ENCODE data around the gene IL36B.
"Not testable (repeated sequence)": the region's sequence is repeated elsewhere in the genome, so short reads cannot be mapped to it uniquely, and the experiment has no call there.

Gene IL36B

DNA sequence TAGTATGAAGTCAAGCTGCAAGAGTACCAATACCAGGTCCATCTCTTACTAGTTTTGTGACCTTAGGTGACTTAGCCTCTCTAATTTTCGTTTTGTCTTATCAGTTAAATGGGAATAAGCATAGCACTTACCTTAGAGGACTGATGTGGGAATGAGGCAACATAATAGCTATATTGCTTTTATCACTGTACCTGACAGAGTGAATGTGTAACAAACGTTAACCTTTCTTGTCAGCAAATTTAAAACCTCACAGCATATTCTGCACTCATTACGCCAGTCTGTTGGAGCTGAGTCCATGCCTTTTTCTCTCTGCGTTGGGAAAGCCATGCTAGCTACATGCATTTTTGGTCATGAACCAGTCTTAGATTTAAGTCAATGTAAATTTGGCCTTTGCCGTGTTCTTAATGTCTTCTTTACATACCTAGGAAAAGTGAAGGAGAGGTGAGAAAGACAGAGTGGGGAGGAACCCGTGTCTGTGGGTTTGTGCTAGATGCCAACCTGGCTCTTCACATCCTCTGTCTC lies at the start of gene IL36B:
TSS of gene IL36B (minus strand) at position 472 of the 522 bp plus-strand sequence.
- DNase-seq (ENCODE audit: low read depth), result no peak

DNA sequence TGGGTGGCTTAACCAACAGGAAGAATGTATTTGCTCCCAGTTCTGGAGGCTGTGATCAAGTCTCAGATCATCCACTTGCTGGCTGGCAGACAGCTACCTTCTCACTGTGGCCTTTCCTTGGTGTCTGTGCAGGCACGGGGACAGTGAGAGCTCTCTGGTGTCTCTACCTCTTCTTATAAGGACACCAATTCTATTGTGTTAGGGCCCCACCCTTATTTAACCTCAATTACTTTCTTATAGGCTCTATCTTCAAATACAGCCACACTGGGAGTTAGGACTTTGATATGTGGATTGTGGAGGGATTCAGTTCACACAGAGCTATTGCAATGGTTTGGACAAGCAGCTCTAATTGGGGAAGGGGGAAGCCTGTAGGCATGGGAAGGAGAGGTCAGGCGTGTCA lies 49.5 kb upstream of the IL36B start:
- no peak for DNase-seq (ENCODE audit: low read depth)

DNA sequence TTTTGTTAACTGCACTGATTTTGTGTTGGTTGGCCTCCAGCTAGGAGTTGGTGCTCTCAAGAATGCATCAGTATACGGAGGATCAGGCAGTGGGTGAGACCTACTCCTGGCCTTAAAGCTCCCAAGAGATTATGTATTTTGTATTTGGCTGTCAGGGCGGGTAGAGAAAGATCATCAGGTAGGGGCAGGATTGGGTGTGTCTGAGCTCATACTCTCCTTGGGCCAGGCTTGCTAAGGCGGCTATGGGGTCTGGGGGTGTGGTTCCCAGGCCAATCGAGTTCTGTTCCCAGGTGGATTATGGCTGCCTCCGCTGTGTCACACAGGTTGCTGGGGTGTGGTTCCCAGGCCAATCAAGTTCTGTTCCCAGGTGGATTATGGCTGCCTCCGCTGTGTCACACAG lies 45.9 kb upstream of the IL36B start:
- no peak for DNase-seq (ENCODE audit: low read depth)

- no peak for DNase-seq (ENCODE audit: low read depth)
Observed at GRCh38 chr2:113098041-113098440, 45.4 kb upstream of the IL36B start.

DNA sequence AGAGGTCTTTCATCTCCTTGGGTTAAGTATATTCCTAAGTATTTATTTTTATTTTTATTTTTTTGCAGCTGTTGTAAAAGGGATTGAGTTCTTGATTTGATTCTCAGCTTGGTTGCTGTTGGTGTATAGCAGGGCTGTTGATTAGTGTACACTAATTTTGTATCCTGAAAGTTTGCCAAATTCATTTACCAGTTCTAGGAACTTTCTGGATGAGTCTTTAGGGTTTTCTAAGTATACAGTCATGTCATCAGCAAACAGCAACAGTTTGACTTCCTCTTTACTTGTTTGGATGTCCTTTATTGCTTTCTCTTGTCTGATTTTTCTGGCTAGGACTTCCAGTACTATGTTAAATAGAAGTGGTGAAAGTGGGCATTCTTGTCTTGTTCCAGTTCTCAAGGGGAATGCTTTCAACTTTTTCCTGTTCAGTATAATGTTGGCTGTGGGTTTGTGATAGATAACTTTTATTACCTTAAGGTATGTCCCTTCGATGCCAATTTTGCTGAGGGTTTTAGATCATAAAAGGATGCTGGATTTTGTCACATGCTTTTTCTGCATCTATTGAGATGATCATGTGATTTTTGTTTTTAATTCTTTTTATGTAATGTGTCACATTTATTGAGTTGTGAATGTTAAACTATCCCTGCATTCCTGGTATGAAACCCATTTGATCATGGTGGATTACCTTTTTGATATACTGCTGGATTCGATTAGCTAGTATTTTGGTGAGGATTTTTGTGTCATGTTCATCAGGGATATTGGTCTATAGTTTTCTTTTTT lies 44.4 kb upstream of the IL36B start:
- DNase-seq (ENCODE audit: low read depth), result not testable (repeated sequence)

- DNase-seq (ENCODE audit: low read depth), result not testable (repeated sequence)
Observed at GRCh38 chr2:113096306-113096705, 43.6 kb upstream of the IL36B start.

DNA sequence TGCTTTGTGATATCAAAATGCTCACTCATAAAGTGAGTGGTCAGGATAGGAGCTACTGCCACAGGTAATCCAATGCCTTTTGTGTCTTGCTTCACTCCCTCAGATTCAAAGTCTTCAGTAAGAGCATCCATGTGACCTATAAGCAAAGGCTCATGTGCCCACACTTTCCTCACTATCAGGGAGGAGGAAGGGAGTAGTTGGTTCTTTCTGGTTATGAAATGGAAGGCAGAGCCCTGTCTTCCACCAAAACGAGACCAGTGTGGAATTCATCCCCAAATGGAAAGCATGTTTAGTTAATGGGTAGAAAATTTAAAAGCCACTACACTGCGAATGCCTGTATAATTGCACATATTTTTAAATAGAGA lies 40.9 kb upstream of the IL36B start:
- DNase-seq (ENCODE audit: low read depth), result no peak

DNA sequence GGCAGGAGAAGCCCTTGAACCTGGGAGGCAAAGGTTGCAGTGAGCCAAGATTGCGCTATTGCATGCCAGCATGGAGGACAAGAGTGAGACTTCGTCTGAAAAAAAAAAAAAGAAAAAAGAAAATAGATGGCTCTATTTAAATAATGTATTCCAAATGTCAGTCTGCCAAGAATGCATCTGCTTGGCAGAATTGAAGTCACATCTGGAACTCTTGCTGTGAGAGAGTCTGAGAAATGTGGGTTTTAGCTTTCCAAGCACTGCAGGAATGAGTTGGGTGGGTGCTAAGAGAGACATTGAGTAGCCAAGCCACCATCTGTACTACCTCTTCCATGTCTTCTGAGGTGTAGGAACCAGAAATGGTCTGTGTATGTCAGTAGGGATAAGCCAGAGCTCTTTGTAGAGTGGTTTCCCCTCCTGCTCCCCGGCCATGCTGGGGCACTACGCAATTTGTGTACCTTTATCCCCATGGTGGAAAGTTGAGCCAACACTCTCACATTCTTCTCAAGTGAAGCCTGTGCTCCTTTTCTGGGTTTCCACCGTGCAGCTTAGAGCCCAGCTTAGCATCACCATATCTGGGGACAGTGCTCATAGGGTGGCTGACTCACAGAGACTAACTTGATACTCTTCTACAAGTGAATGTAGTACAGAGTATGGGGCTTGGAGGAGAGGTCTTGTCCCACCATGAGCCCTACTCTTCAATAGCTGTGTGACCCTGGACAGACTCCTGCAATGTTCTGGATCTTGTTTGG lies 40.4 kb upstream of the IL36B start:
- DNase-seq (ENCODE audit: low read depth), result no peak

GRCh38 chr2:113091231-113091896 lies 38.7 kb upstream of the IL36B start:
- DNase-seq (ENCODE audit: low read depth), result no peak

- DNase-seq (ENCODE audit: low read depth), result no peak
Observed at GRCh38 chr2:113089916-113090315, 37.2 kb upstream of the IL36B start.

DNA sequence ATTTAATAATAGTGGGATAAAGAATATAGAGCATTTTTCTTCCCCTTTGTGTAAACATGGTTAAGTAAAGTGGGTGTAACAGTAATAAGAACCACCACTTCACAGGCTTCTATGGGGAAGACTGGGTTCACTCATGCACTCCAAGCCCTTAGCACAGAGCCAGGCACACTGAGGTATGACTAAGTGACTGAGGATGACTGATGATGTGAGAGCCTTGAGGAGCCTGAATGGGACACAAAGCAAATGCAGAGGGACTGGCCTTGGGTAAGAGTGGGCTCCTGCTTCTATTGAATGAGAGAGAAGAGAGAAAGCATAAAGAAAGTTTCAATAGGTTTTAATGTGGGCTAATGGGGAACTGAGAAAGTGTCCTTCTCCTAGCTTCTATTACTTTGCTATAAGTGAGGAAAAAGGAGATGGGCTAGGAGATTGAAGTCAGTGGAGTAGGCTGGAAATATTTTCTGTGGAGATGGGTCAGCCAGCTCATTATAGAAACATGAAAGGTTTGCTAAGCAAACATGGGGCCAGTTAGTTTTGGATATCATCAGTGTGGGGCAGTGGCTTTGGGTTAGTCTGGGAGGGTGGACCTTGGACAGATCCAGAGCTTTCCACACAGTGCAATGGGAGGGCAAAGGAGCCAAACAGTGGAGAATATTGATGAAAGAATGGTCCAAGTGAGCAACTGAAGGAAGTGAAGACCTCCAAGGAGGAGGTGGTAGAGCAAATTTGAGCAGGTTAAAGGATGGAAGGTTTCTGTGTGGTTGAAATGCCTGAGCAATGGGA lies 35.7 kb upstream of the IL36B start:
- no peak for DNase-seq (ENCODE audit: low read depth)

GRCh38 chr2:113085542-113085941 lies 32.9 kb upstream of the IL36B start:
- DNase-seq (ENCODE audit: low read depth), result no peak

DNA sequence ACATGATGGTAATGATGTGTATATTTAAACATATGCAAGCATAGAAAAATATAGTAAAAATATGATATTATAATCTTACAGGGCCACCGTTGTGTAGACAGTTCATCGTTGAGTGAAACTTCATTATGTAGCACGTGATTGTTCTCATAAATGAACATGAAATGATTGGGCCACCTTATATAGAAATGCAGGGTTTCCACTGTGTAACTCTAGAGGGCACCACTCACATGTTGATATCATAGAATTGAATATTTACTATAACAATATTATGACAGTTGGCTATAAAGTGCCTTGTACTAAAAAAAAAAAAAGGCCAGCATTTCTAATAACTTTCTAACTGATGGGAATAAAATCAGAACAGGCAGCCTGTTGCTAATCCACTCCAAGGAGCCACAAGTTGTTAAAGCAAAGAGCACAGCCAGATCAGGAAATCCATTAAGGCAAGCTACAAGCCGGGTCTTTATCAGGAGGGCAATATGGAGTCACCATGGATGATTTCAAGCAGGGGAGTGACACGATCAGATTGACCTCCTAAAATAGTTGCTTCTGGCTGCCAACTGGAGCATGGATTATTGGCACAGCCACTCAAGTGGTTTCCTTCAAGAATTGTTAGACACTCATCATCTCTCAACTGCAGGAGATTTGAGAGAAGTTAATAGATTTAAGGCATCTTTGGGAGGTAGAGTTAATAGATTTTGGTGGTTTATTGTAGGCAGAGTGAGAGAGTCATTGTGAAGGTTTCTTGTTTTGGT lies 31.8 kb upstream of the IL36B start:
- DNase-seq (ENCODE audit: low read depth), result no peak

DNA sequence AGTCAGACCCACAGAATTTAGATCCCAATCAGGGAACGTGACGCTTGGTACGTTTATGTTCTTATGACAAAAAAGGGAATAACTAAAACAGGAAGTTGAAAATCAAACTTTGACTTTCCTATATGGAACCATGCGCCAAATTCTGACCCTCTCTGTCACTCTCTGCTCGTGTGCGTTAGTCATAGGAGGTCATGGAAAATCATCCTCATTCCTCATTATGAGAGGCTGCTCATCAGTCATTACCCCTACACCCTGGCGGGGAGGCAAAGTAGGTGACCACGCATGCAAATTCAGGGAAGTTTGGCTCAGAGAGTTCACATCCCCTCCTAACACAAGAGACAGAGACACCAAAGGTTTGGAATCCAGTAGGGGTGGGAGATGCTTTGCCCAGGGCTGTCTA lies 30.6 kb upstream of the IL36B start:
- no peak for DNase-seq (ENCODE audit: low read depth)

- no peak for DNase-seq (ENCODE audit: low read depth)
Observed at GRCh38 chr2:113081488-113082210, 29.0 kb upstream of the IL36B start.

- DNase-seq (ENCODE audit: low read depth), result no peak
Observed at GRCh38 chr2:113080134-113080533, 27.5 kb upstream of the IL36B start.

- DNase-seq (ENCODE audit: low read depth), result no peak
Observed at GRCh38 chr2:113079131-113079530, 26.5 kb upstream of the IL36B start.

DNA sequence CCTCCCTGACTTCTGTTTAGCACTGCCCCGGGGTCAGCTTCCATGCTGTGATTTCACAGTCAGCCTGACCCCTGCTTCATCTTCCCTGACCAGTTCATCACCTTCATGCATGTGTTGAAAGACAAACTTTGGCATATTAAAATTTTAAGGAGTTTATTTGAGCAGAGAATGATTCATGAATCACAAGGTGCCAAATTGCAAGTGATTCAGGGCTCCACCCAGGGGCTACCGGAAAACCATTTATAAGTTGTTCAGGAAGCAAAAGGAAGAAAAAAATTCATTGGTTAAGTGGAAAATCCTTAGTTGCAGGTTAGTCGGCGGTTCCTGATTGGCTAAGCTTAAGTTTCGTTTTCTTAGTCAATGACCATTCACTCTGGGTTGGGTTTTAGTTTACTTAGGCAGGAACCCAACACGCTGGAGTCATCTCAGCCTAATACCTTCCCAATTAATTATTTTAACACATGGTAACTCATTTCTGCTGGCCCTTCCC lies 25.7 kb upstream of the IL36B start:
- DNase-seq (ENCODE audit: low read depth), result no peak

DNA sequence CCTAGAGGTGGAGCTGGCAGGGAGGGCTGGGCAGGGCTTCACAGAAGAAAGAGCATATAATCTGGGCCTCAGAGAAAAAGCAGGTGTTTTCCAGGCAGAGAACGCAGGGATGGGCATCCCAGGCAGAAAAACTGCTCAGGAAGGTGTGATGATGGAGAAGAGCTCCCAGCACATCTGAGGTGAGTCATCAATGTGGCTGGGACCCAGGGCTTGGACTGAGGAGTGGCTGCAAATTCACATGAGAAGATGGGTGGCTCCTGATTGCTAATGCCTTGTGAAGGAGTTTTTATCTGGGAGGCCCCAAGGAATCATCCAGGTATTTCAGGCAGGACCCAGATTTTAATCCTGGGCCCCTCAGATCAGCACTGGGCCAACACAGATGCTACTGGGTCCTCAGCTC lies 25.3 kb upstream of the IL36B start:
- no peak for DNase-seq (ENCODE audit: low read depth)

GRCh38 chr2:113076954-113077669 lies 24.4 kb upstream of the IL36B start:
- DNase-seq (ENCODE audit: low read depth), result no peak

All from GM04504 (cell line).